Astrocyte of the cerebellum (primary cell): ENCODE data around the gene EEA1.

ENCODE experiments used
- DNase-seq: peaks from one replicate; pipeline ENCODE4 v3.0.0-alpha.2; 2011; ENCODE audit warnings: low read depth
- H3K4me3 ChIP-seq: 2 replicates; pipeline ENCODE4 v1.5.1; 2011; ENCODE audit warnings: mild to moderate bottlenecking, low read depth, low read length, moderate library complexity
- in situ Hi-C: cut with HindIII; loops from 2 replicates; pipeline ENCODE4 v1.10.0; 2017; ENCODE audit warnings: low sequenced_read_pairs
- TF ChIP-seq, protein P1 (sequence below): IDR thresholded peaks from 2 replicates; pipeline ENCODE4 v1.5.1; 2012; ENCODE audit warnings: low read length, low read depth, moderate library complexity, mild to moderate bottlenecking; ENCODE audit errors: missing control alignments

EEA1 gene

GRCh38 chr12:92745856-92746550 lies 183.1 kb downstream of the EEA1 start:
- no peak overlapping the region for H3K4me3 ChIP-seq
- in situ Hi-C loops = no loop called here
- peak; percentile 95 for DNase-seq
- TF ChIP-seq, protein P1, sequence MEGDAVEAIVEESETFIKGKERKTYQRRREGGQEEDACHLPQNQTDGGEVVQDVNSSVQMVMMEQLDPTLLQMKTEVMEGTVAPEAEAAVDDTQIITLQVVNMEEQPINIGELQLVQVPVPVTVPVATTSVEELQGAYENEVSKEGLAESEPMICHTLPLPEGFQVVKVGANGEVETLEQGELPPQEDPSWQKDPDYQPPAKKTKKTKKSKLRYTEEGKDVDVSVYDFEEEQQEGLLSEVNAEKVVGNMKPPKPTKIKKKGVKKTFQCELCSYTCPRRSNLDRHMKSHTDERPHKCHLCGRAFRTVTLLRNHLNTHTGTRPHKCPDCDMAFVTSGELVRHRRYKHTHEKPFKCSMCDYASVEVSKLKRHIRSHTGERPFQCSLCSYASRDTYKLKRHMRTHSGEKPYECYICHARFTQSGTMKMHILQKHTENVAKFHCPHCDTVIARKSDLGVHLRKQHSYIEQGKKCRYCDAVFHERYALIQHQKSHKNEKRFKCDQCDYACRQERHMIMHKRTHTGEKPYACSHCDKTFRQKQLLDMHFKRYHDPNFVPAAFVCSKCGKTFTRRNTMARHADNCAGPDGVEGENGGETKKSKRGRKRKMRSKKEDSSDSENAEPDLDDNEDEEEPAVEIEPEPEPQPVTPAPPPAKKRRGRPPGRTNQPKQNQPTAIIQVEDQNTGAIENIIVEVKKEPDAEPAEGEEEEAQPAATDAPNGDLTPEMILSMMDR = no peak

- in situ Hi-C loops = no loop called here
- no peak overlapping the region for H3K4me3 ChIP-seq
- no peak for DNase-seq
- TF ChIP-seq, protein P1 = no peak
Observed at GRCh38 chr12:92743026-92743425, 186.1 kb downstream of the EEA1 start.

- in situ Hi-C loops = no loop called here
- peak; percentile 27 for DNase-seq
Observed at GRCh38 chr12:92740411-92740810, 188.7 kb downstream of the EEA1 start.

GRCh38 chr12:92739113-92739512 lies 190.0 kb downstream of the EEA1 start:
- no peak overlapping the region for H3K4me3 ChIP-seq
- TF ChIP-seq, protein P1 = no peak
- in situ Hi-C loops = no loop called here
- no peak for DNase-seq

More at GRCh38 chr12:92740411-92740810, 188.7 kb downstream of the EEA1 start:
- no peak overlapping the region for H3K4me3 ChIP-seq
- TF ChIP-seq, protein P1 = no peak

- TF ChIP-seq, protein P1 = no peak
- H3K4me3 ChIP-seq = no peak overlapping the region
- DNase-seq = no peak
- in situ Hi-C loops = no loop called here
Observed at GRCh38 chr12:92737855-92738850, 190.9 kb downstream of the EEA1 start.

DNA sequence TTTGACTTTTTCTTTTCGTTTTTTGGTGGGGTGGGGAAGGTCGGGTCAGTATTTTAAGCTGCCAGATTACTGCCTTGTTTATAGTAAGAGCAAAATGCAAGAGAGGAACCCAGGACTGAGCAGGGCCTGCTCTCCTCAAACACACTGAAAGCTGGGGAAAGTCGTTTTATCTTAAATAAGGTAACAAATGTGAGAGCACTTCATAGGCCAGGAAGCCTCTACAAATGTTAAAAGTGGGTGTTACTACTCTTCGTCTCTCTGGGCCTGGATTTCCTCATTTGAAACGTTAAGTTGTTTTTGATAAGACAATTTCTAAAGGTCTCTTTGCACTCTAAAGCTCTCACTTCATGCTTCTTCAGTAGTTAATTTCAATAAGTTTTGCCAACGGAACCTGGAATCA lies 192.5 kb downstream of the EEA1 start:
- TF ChIP-seq, protein P1 = no peak
- no peak for DNase-seq
- H3K4me3 ChIP-seq = no peak overlapping the region
- in situ Hi-C loops = no loop called here
